Measurements from ENCODE around the gene LINGO3. TPM values are rescaled to one million over a fixed set of nuclear protein-coding genes. Genes with fewer than 3 reads are reported as not detected.

The LINGO3 gene
- total and polyA plus RNA-seq, 10 of the 15 experiments (the other 5 are each of a cell fraction or from before 2014, with no cell fraction given), result 0.09 to 2.0 (median 0.40) TPM; not detected in 5

DNA sequence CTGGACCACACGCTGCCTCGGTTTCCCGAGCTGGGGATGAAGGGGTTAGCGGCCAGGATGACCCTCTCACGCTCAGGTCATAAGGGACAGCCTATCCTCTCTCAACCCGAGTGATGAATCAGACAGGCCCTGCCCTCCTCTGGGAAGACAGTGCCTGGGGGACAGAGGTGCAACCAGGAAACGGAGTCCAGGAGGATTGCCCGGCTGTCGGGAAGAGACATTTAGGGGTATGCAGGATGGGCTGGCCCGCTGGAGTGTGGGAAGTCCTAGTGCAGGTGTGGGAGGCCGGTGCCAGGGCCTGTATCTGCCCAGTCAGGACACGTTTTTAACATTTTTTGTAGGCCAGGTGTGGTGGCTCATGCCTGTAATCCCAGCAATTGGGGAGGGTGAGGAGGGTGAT is 12.1 kb upstream of the LINGO3 start:
- no peak for FAIRE-seq
- 87% methylated on average over 12 of the region's 12 CpGs for WGBS (ENCODE audit: insufficient coverage, insufficient replicate concordance, low lambda C conversion rate, missing lambda C conversion rate)
- in situ Hi-C loops (cut with MboI), result no loop called here

DNA sequence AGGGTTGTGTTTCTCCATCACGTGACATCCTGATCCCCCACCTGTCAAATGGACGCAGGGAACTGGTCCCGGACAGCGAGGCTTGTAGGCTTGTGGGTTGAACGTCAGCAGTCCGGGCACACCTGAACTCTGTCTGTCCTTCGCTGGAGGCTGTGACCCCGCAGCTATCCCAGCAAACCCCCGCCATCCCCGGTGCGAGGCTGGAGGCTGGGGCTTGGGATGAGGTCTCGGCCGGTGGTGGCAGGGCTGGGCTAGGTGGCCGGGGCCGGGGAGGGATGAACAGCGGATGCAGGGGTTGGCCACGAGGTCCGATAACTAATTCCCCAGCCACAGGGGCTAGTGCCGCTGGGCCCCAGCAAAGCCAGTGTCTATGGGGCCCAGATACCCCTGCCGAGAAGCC is 11.6 kb upstream of the LINGO3 start:
- DNase-seq (ENCODE audit: low read depth, low spot score), result no peak
- Histone ChIP-seq H3K9ac (ENCODE audit: control insufficient read depth, insufficient read depth, low read length) (no peak overlapping the region), H3K36me3 (ENCODE audit: control insufficient read depth in 2 of 2, insufficient read depth in 2 of 2, low read length in 1 of 2) (peaks cover 0 to 6% of the 10 kb centered on the region in 2 experiments; a peak in 2 of 4 replicates), H2AFZ (ENCODE audit: control insufficient read depth, low read depth, low read length) (no peak overlapping the region), H3K4me1 (ENCODE audit: control insufficient read depth, insufficient read depth, low read length) (peaks cover 9% of the 10 kb centered on the region), H3K4me2 (ENCODE audit: control insufficient read depth, insufficient read depth) (no peak overlapping the region), H3K27me3 (replicated peaks in 1 of 2; ENCODE audit: control insufficient read depth in 2 of 2, insufficient read depth in 2 of 2, low read length in 1 of 2) (no peaks in the 10 kb centered on the region), H3K27ac (ENCODE audit: control insufficient read depth, insufficient read depth) (no peak overlapping the region), H3K4me3 (no peak overlapping the region), H3K79me2 (ENCODE audit: control insufficient read depth, insufficient read depth, low read length) (peaks cover 4% of the 10 kb centered on the region), H3K9me3 (replicated peaks; ENCODE audit: control insufficient read depth, insufficient read depth, low read length) (peaks cover 6% of the 10 kb centered on the region; the same call in 1 of the 3 replicates), H4K20me1 (ENCODE audit: control insufficient read depth, insufficient read depth) (no peaks in the 10 kb centered on the region)
- BruUV-seq (replicated peaks), result no TSS peak
- TF ChIP-seq, protein P1, sequence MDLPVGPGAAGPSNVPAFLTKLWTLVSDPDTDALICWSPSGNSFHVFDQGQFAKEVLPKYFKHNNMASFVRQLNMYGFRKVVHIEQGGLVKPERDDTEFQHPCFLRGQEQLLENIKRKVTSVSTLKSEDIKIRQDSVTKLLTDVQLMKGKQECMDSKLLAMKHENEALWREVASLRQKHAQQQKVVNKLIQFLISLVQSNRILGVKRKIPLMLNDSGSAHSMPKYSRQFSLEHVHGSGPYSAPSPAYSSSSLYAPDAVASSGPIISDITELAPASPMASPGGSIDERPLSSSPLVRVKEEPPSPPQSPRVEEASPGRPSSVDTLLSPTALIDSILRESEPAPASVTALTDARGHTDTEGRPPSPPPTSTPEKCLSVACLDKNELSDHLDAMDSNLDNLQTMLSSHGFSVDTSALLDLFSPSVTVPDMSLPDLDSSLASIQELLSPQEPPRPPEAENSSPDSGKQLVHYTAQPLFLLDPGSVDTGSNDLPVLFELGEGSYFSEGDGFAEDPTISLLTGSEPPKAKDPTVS (IDR thresholded peaks at IDR 0.05; ENCODE audit: low read depth, low read length), result no peak
- TF ChIP-seq BCL3 (IDR thresholded peaks at IDR 0.05; ENCODE audit: borderline replicate concordance, insufficient read depth, low read depth, low read length, poor library complexity, severe bottlenecking), result no peak
- RAD21 ChIA-PET (ENCODE audit: unreplicated experiment), result interaction anchor here (0.7 to 1.4 kb wide), 2 partner anchors 72 to 189 kb away, joined by 4 to 11 read pairs; no protein-coding TSS in a partner anchor
- intact Hi-C loops (cut with micrococcal nuclease; ENCODE audit: unreplicated experiment), result no loop called here
- SMC1A ChIA-PET (ENCODE audit: uncharacterized antibody, unreplicated experiment), result interaction anchor here (0.5 kb wide), 1 partner anchor 172 kb away, joined by 3 read pairs; no protein-coding TSS in a partner anchor
- no peak for ATAC-seq
- POLR2A ChIA-PET, result no interaction called here
- in situ Hi-C loops (cut with MboI), result loop anchor here (5.0 kb wide), 1 partner anchor 87 kb away; no protein-coding TSS in a partner anchor
- WGBS (ENCODE audit: insufficient coverage, insufficient replicate concordance, low lambda C conversion rate, missing lambda C conversion rate), result 95% methylated on average over 19 of the region's 20 CpGs
- no peak for FAIRE-seq
- CTCF ChIA-PET, result interaction anchor here (1.1 to 1.4 kb wide), 2 partner anchors 73 to 81 kb away, joined by 3 to 9 read pairs; no protein-coding TSS in a partner anchor

More for the DNA sequence above, 12.1 kb upstream of the LINGO3 start:
- Histone ChIP-seq H3K27me3 (replicated peaks in 1 of 2; ENCODE audit: control insufficient read depth in 2 of 2, insufficient read depth in 2 of 2, low read length in 1 of 2) (no peaks in the 10 kb centered on the region), H4K20me1 (ENCODE audit: control insufficient read depth, insufficient read depth) (no peaks in the 10 kb centered on the region), H3K27ac (ENCODE audit: control insufficient read depth, insufficient read depth) (no peak overlapping the region), H3K4me2 (ENCODE audit: control insufficient read depth, insufficient read depth) (no peak overlapping the region), H2AFZ (ENCODE audit: control insufficient read depth, low read depth, low read length) (no peak overlapping the region), H3K36me3 (ENCODE audit: control insufficient read depth in 2 of 2, insufficient read depth in 2 of 2, low read length in 1 of 2) (peaks cover 0 to 6% of the 10 kb centered on the region in 2 experiments; a peak in 2 of 4 replicates), H3K79me2 (ENCODE audit: control insufficient read depth, insufficient read depth, low read length) (peaks cover 8% of the 10 kb centered on the region), H3K9me3 (replicated peaks; ENCODE audit: control insufficient read depth, insufficient read depth, low read length) (peaks cover 2% of the 10 kb centered on the region; the same call in 1 of the 3 replicates), H3K4me1 (ENCODE audit: control insufficient read depth, insufficient read depth, low read length) (peaks cover 14% of the 10 kb centered on the region), H3K9ac (ENCODE audit: control insufficient read depth, insufficient read depth, low read length) (no peak overlapping the region), H3K4me3 (no peak overlapping the region)
- TF ChIP-seq CBX3 (IDR thresholded peaks at IDR 0.05; ENCODE audit: borderline replicate concordance, low read depth), result no peak
- intact Hi-C loops (cut with micrococcal nuclease; ENCODE audit: unreplicated experiment), result no loop called here
- ChIA-PET CTCF (no interaction called here), POLR2A (no interaction called here), RAD21 (ENCODE audit: unreplicated experiment) (no interaction called here), SMC1A (ENCODE audit: uncharacterized antibody, unreplicated experiment) (interaction anchor here (0.5 kb wide), 1 partner anchor 172 kb away, joined by 3 read pairs; no protein-coding TSS in a partner anchor)
- DNase-seq (ENCODE audit: low read depth, low spot score) (no peak), ATAC-seq (no peak)
- no TSS peak for BruUV-seq (replicated peaks)

Measured in GM12878 (cell line).